Osteocyte (in vitro differentiated cells): ENCODE results near the gene DOCK11. TPM values are rescaled to one million over a fixed set of nuclear protein-coding genes. Genes with fewer than 3 reads are reported as not detected.

Experiments
- DNase-seq: peaks from one replicate; pipeline ENCODE4 v3.0.0; 2021; ENCODE audit warnings: mixed read lengths; ENCODE audit not compliant: unreplicated experiment; ENCODE audit errors: extremely low spot score
- H3K27ac Mint-ChIP-seq: one replicate; pipeline ENCODE4 v1.8.0; 2021; ENCODE audit warnings: mild to moderate bottlenecking, mixed read lengths; ENCODE audit not compliant: unreplicated experiment
- H3K27me3 Mint-ChIP-seq: one replicate; pipeline ENCODE4 v1.8.0; 2021; ENCODE audit warnings: mixed read lengths; ENCODE audit not compliant: unreplicated experiment
- H3K36me3 Mint-ChIP-seq: one replicate; pipeline ENCODE4 v1.8.0; 2021; ENCODE audit warnings: mixed read lengths; ENCODE audit not compliant: unreplicated experiment
- H3K4me1 Mint-ChIP-seq: one replicate; pipeline ENCODE4 v1.8.0; 2021; ENCODE audit warnings: mixed read lengths; ENCODE audit not compliant: unreplicated experiment
- H3K4me3 Mint-ChIP-seq: one replicate; pipeline ENCODE4 v1.8.0; 2021; ENCODE audit warnings: mild to moderate bottlenecking, moderate library complexity, mixed read lengths; ENCODE audit not compliant: unreplicated experiment
- H3K9me3 Mint-ChIP-seq: one replicate; pipeline ENCODE4 v1.8.0; 2021; ENCODE audit warnings: mixed read lengths; ENCODE audit not compliant: unreplicated experiment
- total RNA-seq: library from RNA; stranded (reverse); gene quantifications from 2 replicates; pipeline ENCODE4 v1.2.1, GENCODE V29; 2021
- TF ChIP-seq, protein P1 (sequence below): fragments of 200-600 bp; sonication (generic); IDR thresholded peaks from 2 replicates; pipeline ENCODE4 v1.5.0; 2021; ENCODE audit warnings: antibody characterized with exemption, mild to moderate bottlenecking, moderate library complexity

DOCK11 gene
- total RNA-seq, 1 donor from 2014 or later, result 24.8 TPM

DNA sequence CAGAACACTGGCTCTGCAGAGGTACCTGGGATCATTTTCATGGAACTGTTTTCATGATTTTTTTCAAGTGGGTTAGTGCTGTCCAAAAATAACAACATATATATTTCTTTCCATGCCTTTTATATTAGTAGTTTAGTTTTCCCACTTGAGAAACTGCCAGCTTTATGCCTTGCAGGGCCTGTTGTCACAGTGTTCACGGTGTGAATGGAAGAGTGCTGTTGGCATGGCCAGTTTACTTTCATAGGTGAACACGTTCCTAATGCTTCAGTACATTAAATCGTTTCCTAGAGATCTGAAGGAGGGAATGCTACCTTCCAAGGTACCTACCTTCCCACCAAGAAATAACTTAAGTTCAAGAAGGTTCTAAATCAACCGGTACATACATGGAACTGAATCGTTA is 12.6 kb downstream of the DOCK11 start:
- Mint-ChIP-seq H3K9me3 (peaks cover 7% of the 10 kb centered on the region), H3K4me1 (peaks cover 19% of the 10 kb centered on the region), H3K27ac (no peak overlapping the region), H3K4me3 (no peak overlapping the region), H3K36me3 (no peaks in the 10 kb centered on the region), H3K27me3 (no peaks in the 10 kb centered on the region)
- TF ChIP-seq, protein P1, sequence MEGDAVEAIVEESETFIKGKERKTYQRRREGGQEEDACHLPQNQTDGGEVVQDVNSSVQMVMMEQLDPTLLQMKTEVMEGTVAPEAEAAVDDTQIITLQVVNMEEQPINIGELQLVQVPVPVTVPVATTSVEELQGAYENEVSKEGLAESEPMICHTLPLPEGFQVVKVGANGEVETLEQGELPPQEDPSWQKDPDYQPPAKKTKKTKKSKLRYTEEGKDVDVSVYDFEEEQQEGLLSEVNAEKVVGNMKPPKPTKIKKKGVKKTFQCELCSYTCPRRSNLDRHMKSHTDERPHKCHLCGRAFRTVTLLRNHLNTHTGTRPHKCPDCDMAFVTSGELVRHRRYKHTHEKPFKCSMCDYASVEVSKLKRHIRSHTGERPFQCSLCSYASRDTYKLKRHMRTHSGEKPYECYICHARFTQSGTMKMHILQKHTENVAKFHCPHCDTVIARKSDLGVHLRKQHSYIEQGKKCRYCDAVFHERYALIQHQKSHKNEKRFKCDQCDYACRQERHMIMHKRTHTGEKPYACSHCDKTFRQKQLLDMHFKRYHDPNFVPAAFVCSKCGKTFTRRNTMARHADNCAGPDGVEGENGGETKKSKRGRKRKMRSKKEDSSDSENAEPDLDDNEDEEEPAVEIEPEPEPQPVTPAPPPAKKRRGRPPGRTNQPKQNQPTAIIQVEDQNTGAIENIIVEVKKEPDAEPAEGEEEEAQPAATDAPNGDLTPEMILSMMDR, result no peak
- DNase-seq, result no peak

DNA sequence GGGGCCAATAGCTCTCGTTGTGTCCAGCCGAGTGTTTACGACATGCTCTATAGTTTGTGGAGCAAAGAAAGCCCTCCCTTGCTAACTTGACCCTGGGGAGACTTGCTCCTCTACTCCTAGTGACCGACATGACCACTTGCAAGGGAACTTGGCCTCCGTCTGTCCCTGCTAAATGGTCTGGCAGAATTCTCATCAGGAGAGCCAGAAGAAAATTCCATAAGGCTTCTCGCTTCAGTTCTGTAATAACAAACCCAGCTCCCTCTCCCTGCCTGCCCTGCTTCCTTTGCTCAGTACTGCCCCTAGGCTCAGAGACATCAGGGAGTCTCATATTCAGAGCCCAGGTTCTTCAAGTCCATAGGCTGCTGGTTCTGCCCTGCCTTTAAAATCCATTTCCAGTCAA is 13.0 kb downstream of the DOCK11 start:
- DNase-seq, result peak; percentile 36
- Mint-ChIP-seq H3K9me3 (peaks cover 8% of the 10 kb centered on the region), H3K27me3 (no peaks in the 10 kb centered on the region), H3K27ac (peak overlapping the region; percentile 48), H3K4me3 (no peak overlapping the region), H3K36me3 (no peaks in the 10 kb centered on the region), H3K4me1 (peaks cover 21% of the 10 kb centered on the region)
- TF ChIP-seq, protein P1, result no peak

DNA sequence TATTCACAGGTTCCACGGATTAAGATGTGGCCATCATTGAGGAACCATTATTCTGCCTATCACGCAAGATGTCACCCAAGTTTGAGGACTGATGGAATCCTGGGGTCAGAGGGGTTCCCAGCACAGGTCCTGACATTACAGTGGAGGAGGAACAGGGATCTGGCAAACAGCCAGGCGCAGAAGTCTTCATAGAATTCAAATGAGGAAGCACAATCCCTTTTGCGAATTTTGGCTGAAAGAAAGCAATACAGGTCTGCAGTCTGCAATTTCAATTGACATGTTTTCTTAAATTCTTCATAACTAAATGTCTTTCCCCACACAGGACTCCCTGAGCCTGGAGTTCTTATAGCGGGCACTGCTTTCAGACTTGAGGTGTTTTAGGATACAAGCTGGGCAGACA is 14.5 kb downstream of the DOCK11 start:
- DNase-seq, result no peak
- H3K9me3 Mint-ChIP-seq, result peaks cover 8% of the 10 kb centered on the region

DNA sequence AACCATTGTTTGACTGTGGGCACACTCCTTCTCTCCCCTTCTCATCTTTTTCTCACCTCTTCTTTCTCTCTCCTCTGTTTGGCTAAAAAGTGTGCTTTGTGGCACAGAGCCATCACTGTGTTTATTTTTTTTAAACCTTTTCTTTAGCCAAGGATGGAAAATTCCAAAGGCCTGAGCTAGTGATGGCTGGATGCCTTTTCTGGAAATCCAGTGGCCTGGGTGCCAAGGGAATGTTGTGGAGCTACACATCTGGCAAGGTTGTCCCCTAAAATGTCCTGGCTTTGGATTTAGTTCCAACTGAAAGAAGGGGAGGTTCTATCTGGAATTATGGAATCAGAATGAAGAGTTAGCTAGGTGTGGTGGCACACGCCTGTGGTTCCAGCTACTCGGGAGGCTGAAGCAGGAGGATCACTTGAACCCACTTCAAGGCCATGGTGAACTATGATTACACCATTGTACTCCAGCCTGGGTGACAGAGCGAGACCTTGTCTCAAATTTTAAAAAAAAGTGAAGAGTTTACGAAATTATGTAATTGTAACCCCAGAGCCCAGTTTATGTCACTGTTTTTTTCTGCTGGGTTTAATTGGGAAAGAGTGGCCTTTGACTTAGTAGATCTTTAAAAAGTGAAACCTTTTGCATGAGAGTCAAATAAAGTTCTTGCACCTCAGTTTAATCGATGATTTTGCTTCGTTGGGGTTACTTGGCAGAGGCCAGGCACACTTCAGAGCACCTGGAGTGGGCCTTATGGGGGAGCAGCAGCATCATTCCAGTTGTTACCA is 17.7 kb downstream of the DOCK11 start:
- TF ChIP-seq, protein P1, result no peak
- Mint-ChIP-seq H3K4me3 (no peak overlapping the region), H3K27ac (peak overlapping the region; percentile 61), H3K36me3 (peaks cover 1% of the 10 kb centered on the region), H3K9me3 (peaks cover 8% of the 10 kb centered on the region), H3K4me1 (peaks cover 14% of the 10 kb centered on the region), H3K27me3 (no peaks in the 10 kb centered on the region)
- no peak for DNase-seq

More for the DNA sequence above, 14.5 kb downstream of the DOCK11 start:
- peaks cover 21% of the 10 kb centered on the region for H3K4me1 Mint-ChIP-seq
- no peak overlapping the region for H3K4me3 Mint-ChIP-seq
- no peaks in the 10 kb centered on the region for H3K27me3 Mint-ChIP-seq
- peaks cover 1% of the 10 kb centered on the region for H3K36me3 Mint-ChIP-seq
- no peak overlapping the region for H3K27ac Mint-ChIP-seq
- TF ChIP-seq, protein P1, result no peak

DNA sequence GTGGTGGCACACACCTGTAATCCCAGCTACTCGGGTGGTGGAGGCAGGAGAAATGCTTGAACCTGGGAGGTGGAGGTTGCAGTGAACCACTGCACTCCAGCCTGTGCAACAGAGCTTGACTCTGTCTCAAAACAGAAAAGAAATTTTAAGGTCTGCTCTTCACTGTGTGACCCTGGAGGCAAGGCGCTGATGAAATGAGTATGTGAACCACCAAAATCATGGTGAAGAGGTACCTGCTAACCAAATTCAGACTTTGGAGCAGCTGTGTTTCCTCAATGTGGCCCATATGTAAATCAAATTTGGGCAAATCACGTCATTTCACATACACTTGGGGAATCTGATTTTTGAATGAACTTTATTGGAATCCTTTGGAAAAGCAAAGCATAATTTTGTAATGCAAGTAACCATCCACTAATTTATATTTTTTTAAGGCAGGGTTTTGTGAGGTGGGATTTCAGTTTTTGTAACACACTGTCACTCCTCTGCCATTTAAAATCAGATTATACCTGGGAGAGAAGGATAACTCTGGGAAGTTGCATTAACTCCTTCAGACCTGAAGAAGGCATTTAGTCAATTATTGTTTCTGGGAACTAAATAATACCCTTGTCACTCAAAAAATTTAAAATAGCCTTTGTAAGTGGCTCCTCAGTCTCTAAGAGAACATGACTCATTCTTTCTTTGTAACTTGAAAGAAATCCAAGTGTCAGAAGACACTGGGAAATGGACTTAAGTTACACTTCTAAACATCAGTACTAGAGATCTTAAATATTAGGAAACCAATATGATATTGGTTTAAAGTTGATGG is 24.0 kb downstream of the DOCK11 start:
- H3K9me3 Mint-ChIP-seq, result no peaks in the 10 kb centered on the region
- H3K27me3 Mint-ChIP-seq, result no peaks in the 10 kb centered on the region
- TF ChIP-seq, protein P1, result no peak
- peak overlapping the region; percentile 89 for H3K27ac Mint-ChIP-seq
- peaks cover 37% of the 10 kb centered on the region for H3K4me1 Mint-ChIP-seq
- no peaks in the 10 kb centered on the region for H3K36me3 Mint-ChIP-seq
- no peak overlapping the region for H3K4me3 Mint-ChIP-seq
- DNase-seq, result no peak
